ENCODE results near the gene PITPNM3. TPM values are rescaled to one million over a fixed set of nuclear protein-coding genes. Genes with fewer than 3 reads are reported as not detected.

Gene PITPNM3
- total RNA-seq, 1 experiment from 2014 or later = 0.44 TPM

DNA sequence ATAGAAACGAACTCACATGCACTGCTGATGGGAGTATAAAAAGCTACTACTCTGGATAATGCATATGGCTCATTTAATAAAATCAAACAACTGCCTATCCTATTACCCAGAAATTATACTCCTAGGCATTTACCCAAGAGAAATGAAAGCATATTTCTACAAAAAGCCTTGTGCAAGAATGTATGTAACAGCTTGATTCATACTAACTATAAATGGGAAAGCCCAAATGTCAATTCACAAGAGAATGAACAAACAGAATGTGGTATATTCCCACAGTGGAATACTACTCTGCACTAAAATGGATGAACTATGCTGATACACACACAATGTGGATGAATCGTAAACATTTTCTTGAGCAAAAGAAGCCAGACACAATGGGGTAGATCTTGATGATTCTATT, 45.8 kb upstream of the PITPNM3 start:
- H3K27me3 ChIP-seq (ENCODE audit: control insufficient read depth, insufficient read depth, low read length) = no peaks in the 10 kb centered on the region
- intact Hi-C loops (cut with micrococcal nuclease; ENCODE audit: unreplicated experiment) (no loop called here), in situ Hi-C loops (cut with HindIII; ENCODE audit: low pct_unique_long_range_greater_than_20kb, low sequenced_read_pairs) (no loop called here)
- ChIA-PET CTCF (no interaction called here), POLR2A (no interaction called here)
- 0 out of 2 replicates have a peak, but pooled peaks cover 2% of the 10 kb centered on the region for H3K4me1 ChIP-seq (ENCODE audit: control insufficient read depth, insufficient read depth, low read length)
- H3K36me3 ChIP-seq (ENCODE audit: control insufficient read depth, insufficient read depth, low read length) = peaks cover 10% of the 10 kb centered on the region; the same call in 1 of the 2 replicates
- no peak overlapping the region for H3K27ac ChIP-seq (ENCODE audit: low read length)
- no peak overlapping the region for H3K4me3 ChIP-seq (ENCODE audit: low read depth in 2 of 2, low read length in 2 of 2)
- ATAC-seq (no peak), DNase-seq (ENCODE audit: low read depth, low spot score) (no peak)
- no peak for TF ChIP-seq SIN3A (IDR thresholded peaks at IDR 0.05; ENCODE audit: borderline replicate concordance, insufficient read depth, low read depth, low read length)
- no peaks in the 10 kb centered on the region for H3K9me3 ChIP-seq (ENCODE audit: control insufficient read depth, insufficient read depth, low read depth, low read length)
- BruUV-seq (replicated peaks) = no TSS peak

DNA sequence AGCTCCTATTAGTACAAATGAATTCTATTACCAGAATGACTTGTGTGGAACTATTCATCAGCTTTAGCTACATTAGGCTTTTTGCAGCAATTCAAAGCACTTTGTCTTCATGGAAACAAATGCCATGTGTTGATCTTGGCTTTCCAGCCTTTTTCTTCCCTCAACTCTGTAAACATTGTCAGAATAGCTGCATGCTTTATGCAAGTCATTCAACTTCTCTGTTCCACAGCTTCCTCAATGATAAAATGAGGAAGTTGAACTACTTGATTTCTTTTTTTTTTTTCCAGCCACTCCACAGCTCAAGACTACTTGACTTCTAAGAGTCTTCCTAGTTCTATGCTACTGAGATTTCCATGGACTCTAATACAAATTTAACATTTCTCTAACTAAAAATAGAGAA, 43.0 kb upstream of the PITPNM3 start:
- BruUV-seq (replicated peaks) = no TSS peak
- in situ Hi-C loops (cut with HindIII; ENCODE audit: low pct_unique_long_range_greater_than_20kb, low sequenced_read_pairs) (no loop called here), intact Hi-C loops (cut with micrococcal nuclease; ENCODE audit: unreplicated experiment) (no loop called here)
- 0 out of 2 replicates have a peak, but pooled peaks cover 2% of the 10 kb centered on the region for H3K4me1 ChIP-seq (ENCODE audit: control insufficient read depth, insufficient read depth, low read length)
- CTCF ChIA-PET = no interaction called here
- no peak overlapping the region for H3K27ac ChIP-seq (ENCODE audit: low read length)
- no peak for ATAC-seq
- peaks cover 7% of the 10 kb centered on the region for H3K36me3 ChIP-seq (ENCODE audit: control insufficient read depth, insufficient read depth, low read length)
- no peak for DNase-seq (ENCODE audit: low read depth, low spot score)
- H3K27me3 ChIP-seq (ENCODE audit: control insufficient read depth, insufficient read depth, low read length) = no peaks in the 10 kb centered on the region
- no peak overlapping the region for H3K4me3 ChIP-seq (ENCODE audit: low read depth in 2 of 2, low read length in 2 of 2)
- POLR2A ChIA-PET = no interaction called here
- TF ChIP-seq, protein P1, sequence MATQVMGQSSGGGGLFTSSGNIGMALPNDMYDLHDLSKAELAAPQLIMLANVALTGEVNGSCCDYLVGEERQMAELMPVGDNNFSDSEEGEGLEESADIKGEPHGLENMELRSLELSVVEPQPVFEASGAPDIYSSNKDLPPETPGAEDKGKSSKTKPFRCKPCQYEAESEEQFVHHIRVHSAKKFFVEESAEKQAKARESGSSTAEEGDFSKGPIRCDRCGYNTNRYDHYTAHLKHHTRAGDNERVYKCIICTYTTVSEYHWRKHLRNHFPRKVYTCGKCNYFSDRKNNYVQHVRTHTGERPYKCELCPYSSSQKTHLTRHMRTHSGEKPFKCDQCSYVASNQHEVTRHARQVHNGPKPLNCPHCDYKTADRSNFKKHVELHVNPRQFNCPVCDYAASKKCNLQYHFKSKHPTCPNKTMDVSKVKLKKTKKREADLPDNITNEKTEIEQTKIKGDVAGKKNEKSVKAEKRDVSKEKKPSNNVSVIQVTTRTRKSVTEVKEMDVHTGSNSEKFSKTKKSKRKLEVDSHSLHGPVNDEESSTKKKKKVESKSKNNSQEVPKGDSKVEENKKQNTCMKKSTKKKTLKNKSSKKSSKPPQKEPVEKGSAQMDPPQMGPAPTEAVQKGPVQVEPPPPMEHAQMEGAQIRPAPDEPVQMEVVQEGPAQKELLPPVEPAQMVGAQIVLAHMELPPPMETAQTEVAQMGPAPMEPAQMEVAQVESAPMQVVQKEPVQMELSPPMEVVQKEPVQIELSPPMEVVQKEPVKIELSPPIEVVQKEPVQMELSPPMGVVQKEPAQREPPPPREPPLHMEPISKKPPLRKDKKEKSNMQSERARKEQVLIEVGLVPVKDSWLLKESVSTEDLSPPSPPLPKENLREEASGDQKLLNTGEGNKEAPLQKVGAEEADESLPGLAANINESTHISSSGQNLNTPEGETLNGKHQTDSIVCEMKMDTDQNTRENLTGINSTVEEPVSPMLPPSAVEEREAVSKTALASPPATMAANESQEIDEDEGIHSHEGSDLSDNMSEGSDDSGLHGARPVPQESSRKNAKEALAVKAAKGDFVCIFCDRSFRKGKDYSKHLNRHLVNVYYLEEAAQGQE (IDR thresholded peaks at IDR 0.05; ENCODE audit: insufficient read depth in 1 of 2, low read depth in 2 of 2, low read length in 1 of 2) = no peak
- no peak for TF ChIP-seq TCF7L2 (IDR thresholded peaks at IDR 0.05; ENCODE audit: low read depth, low read length)
- TF ChIP-seq, protein P2, sequence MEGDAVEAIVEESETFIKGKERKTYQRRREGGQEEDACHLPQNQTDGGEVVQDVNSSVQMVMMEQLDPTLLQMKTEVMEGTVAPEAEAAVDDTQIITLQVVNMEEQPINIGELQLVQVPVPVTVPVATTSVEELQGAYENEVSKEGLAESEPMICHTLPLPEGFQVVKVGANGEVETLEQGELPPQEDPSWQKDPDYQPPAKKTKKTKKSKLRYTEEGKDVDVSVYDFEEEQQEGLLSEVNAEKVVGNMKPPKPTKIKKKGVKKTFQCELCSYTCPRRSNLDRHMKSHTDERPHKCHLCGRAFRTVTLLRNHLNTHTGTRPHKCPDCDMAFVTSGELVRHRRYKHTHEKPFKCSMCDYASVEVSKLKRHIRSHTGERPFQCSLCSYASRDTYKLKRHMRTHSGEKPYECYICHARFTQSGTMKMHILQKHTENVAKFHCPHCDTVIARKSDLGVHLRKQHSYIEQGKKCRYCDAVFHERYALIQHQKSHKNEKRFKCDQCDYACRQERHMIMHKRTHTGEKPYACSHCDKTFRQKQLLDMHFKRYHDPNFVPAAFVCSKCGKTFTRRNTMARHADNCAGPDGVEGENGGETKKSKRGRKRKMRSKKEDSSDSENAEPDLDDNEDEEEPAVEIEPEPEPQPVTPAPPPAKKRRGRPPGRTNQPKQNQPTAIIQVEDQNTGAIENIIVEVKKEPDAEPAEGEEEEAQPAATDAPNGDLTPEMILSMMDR (IDR thresholded peaks at IDR 0.05) = no peak
- TF ChIP-seq POLR2AphosphoS5 (IDR thresholded peaks at IDR 0.05; ENCODE audit: low read depth, low read length) = no peak
- no peak for TF ChIP-seq SIN3A (IDR thresholded peaks at IDR 0.05; ENCODE audit: borderline replicate concordance, insufficient read depth, low read depth, low read length)
- no peaks in the 10 kb centered on the region for H3K9me3 ChIP-seq (ENCODE audit: control insufficient read depth, insufficient read depth, low read depth, low read length)

DNA sequence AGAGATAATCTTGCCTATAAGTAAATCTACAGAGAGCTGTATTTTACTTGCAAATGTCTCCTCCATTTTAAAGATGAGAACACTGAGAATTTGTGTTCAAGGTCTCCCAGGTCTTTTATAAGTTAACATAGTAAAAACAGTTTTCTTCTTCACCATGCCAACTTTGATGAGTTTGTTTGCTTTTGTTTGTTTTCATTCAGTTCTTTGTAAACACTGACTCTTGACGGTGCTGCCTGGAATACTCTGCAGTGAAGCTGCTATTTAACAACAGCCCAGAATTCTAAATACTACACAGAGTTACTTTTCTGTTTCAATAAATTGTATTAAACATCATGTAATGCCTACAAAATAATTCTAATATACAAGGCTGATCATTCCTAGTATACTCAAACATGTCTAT, 41.4 kb upstream of the PITPNM3 start:
- DNase-seq (ENCODE audit: low read depth, low spot score) = no peak
- POLR2A ChIA-PET = no interaction called here
- H3K4me1 ChIP-seq (ENCODE audit: control insufficient read depth, insufficient read depth, low read length) = 0 out of 2 replicates have a peak, but pooled peaks cover 2% of the 10 kb centered on the region
- TF ChIP-seq, protein P1 (IDR thresholded peaks at IDR 0.05; ENCODE audit: insufficient read depth in 1 of 2, low read depth in 2 of 2, low read length in 1 of 2) = no peak
- no peak for TF ChIP-seq TCF7L2 (IDR thresholded peaks at IDR 0.05; ENCODE audit: low read depth, low read length)
- no peak for TF ChIP-seq SIN3A (IDR thresholded peaks at IDR 0.05; ENCODE audit: borderline replicate concordance, insufficient read depth, low read depth, low read length)
- TF ChIP-seq POLR2AphosphoS5 (IDR thresholded peaks at IDR 0.05; ENCODE audit: low read depth, low read length) = no peak
- no peaks in the 10 kb centered on the region for H3K9me3 ChIP-seq (ENCODE audit: control insufficient read depth, insufficient read depth, low read depth, low read length)
- intact Hi-C loops (cut with micrococcal nuclease; ENCODE audit: unreplicated experiment) = no loop called here
- no peak overlapping the region for H3K4me3 ChIP-seq (ENCODE audit: low read depth in 2 of 2, low read length in 2 of 2)
- in situ Hi-C loops (cut with HindIII; ENCODE audit: low pct_unique_long_range_greater_than_20kb, low sequenced_read_pairs) = no loop called here
- H3K36me3 ChIP-seq (ENCODE audit: control insufficient read depth, insufficient read depth, low read length) = peaks cover 12% of the 10 kb centered on the region
- ATAC-seq = no peak
- no peaks in the 10 kb centered on the region for H3K27me3 ChIP-seq (ENCODE audit: control insufficient read depth, insufficient read depth, low read length)
- no peak overlapping the region for H3K27ac ChIP-seq (ENCODE audit: low read length)
- CTCF ChIA-PET = no interaction called here
- no TSS peak for BruUV-seq (replicated peaks)
